WTC11 (cell line): Measurements from ENCODE around the gene TRUB1. TPM values are rescaled to one million over a fixed set of nuclear protein-coding genes. Genes with fewer than 3 reads are reported as not detected.

Experiments used
- ATAC-seq: fragments of 200-7000 bp; cut with Tn5 transposase; 2 replicates; pipeline ENCODE4 v1.10.0; 2021; ENCODE audit warnings: mild to moderate bottlenecking, moderate library complexity
- CTCF ChIA-PET: fragments of 300-600 bp; sonication (Branson Sonifier 250); formaldehyde crosslinking; loops from one replicate; lab custom pipeline; 2021; ENCODE audit warnings: antibody characterized with exemption; lab: Charles Lee
- POLR2A ChIA-PET: fragments of 350-600 bp; sonication (Branson Sonifier 250); formaldehyde crosslinking; loops from one replicate; lab custom pipeline; 2021; ENCODE audit warnings: antibody characterized with exemption; lab: Charles Lee
- DNase-seq: peaks from one replicate; pipeline ENCODE4 v3.0.0; 2021; ENCODE audit warnings: low spot score
- H3K27ac Mint-ChIP-seq: 2 replicates; pipeline ENCODE4 v1.8.0; 2021; ENCODE audit warnings: mixed read lengths
- H3K27me3 Mint-ChIP-seq: 2 replicates; pipeline ENCODE4 v1.8.0; 2021; ENCODE audit warnings: low read depth, mild to moderate bottlenecking, moderate library complexity, mixed read lengths
- H3K36me3 Mint-ChIP-seq: 2 replicates; pipeline ENCODE4 v1.8.0; 2021; ENCODE audit warnings: mixed read lengths
- H3K4me1 Mint-ChIP-seq: 2 replicates; pipeline ENCODE4 v1.8.0; 2022; ENCODE audit warnings: mixed read lengths
- H3K4me3 Mint-ChIP-seq: 2 replicates; pipeline ENCODE4 v1.8.0; 2021; ENCODE audit warnings: mild to moderate bottlenecking, moderate library complexity, mixed read lengths
- H3K9me3 Mint-ChIP-seq: 2 replicates; pipeline ENCODE4 v1.8.0; 2021; ENCODE audit warnings: mixed read lengths
- EMX1 ChIP-seq: fragments of 250-450 bp; sonication (Bioruptor Pico); IDR thresholded peaks from 2 replicates; pipeline ENCODE4 v1.8.0; 2021; ENCODE audit warnings: mild to moderate bottlenecking
- ESRRA ChIP-seq: sonication (generic); formaldehyde crosslinking; IDR thresholded peaks from 2 replicates; pipeline ENCODE4 v1.8.1; 2022; ENCODE audit warnings: mild to moderate bottlenecking, missing genetic modification reagents, borderline replicate concordance
- FOXJ3 ChIP-seq: sonication (generic); formaldehyde crosslinking; IDR thresholded peaks from 2 replicates; pipeline ENCODE4 v1.9.0; 2021; ENCODE audit warnings: missing genetic modification reagents, mild to moderate bottlenecking, borderline replicate concordance
- GABPB1 ChIP-seq: sonication (generic); formaldehyde crosslinking; IDR thresholded peaks from 2 replicates; pipeline ENCODE4 v1.8.1; 2023; ENCODE audit warnings: mild to moderate bottlenecking, missing genetic modification reagents
- HMGXB4 ChIP-seq: sonication (generic); formaldehyde crosslinking; IDR thresholded peaks from 2 replicates; pipeline ENCODE4 v1.8.1; 2023; ENCODE audit warnings: mild to moderate bottlenecking, moderate library complexity, missing genetic modification reagents
- JAZF1 ChIP-seq: fragments of 250-450 bp; sonication (Bioruptor Pico); IDR thresholded peaks from 2 replicates; pipeline ENCODE4 v1.9.0; 2021; ENCODE audit warnings: moderate library complexity, mild to moderate bottlenecking, inconsistent platforms
- JUN ChIP-seq: sonication (generic); formaldehyde crosslinking; IDR thresholded peaks from 2 replicates; pipeline ENCODE4 v1.8.0; 2023; ENCODE audit warnings: mild to moderate bottlenecking, missing genetic modification reagents
- MLX ChIP-seq: sonication (generic); formaldehyde crosslinking; IDR thresholded peaks from 2 replicates; pipeline ENCODE4 v1.8.1; 2023; ENCODE audit warnings: mild to moderate bottlenecking, missing genetic modification reagents, moderate library complexity
- MYBL2 ChIP-seq: sonication (generic); formaldehyde crosslinking; IDR thresholded peaks from 2 replicates; pipeline ENCODE4 v1.8.1; 2023; ENCODE audit warnings: mild to moderate bottlenecking, moderate library complexity, missing genetic modification reagents
- NFATC4 ChIP-seq: fragments of 250-450 bp; sonication (Bioruptor Pico); IDR thresholded peaks from 2 replicates; pipeline ENCODE4 v1.9.0; 2021; ENCODE audit warnings: mild to moderate bottlenecking
- ZNF121 ChIP-seq: sonication (generic); formaldehyde crosslinking; IDR thresholded peaks from 2 replicates; pipeline ENCODE4 v1.8.0; 2023; ENCODE audit warnings: missing genetic modification reagents
- ZNF416 ChIP-seq: fragments of 250-450 bp; sonication (Bioruptor Pico); IDR thresholded peaks from 2 replicates; pipeline ENCODE4 v1.9.0; 2021; ENCODE audit warnings: mild to moderate bottlenecking, inconsistent platforms
- total RNA-seq: library from RNA; stranded (reverse); gene quantifications from 3 replicates; pipeline ENCODE4 v1.2.3, GENCODE V29; 2021
- TF ChIP-seq, protein P1 (sequence below): sonication (generic); formaldehyde crosslinking; IDR thresholded peaks from 2 replicates; pipeline ENCODE4 v1.8.0; 2022; ENCODE audit warnings: mild to moderate bottlenecking, missing genetic modification reagents
- TF ChIP-seq, protein P2 (sequence below): fragments of 250-450 bp; sonication (Bioruptor Pico); IDR thresholded peaks from 2 replicates; pipeline ENCODE4 v1.9.0; 2021; ENCODE audit warnings: mild to moderate bottlenecking
- TF ChIP-seq, protein P3 (sequence below): sonication (generic); formaldehyde crosslinking; IDR thresholded peaks from 2 replicates; pipeline ENCODE4 v1.8.1; 2023; ENCODE audit warnings: mild to moderate bottlenecking, missing genetic modification reagents, borderline replicate concordance
- TF ChIP-seq, protein P4 (sequence below): sonication (generic); formaldehyde crosslinking; IDR thresholded peaks from 2 replicates; pipeline ENCODE4 v1.8.0; 2022; ENCODE audit warnings: mild to moderate bottlenecking, missing genetic modification reagents

The TRUB1 gene
- total RNA-seq, 1 experiment from 2014 or later: 27.8 TPM

DNA sequence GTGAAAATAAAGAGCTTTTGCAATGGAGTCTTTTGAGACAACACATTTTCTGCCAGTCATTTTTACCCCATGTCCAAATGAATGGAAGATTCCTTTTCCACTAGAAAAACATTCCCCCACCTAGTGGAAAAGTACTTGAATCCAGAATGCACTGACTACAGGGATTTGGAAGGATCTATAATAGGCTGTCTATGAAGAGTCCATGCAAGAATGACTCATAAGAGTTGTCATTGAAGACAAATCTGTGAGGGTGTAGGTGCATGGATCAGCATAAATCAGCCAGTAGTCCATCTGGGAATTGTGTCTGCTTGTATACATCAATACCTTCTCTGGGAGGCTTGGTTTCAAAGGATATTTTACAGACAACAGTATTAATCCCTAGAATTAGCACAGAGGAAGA, 32.5 kb upstream of the TRUB1 start:
- H3K4me1 Mint-ChIP-seq: peaks cover 9% of the 10 kb centered on the region
- TF ChIP-seq GABPB1 (CRISPR knock-in tag) (no peak), ESRRA (CRISPR knock-in tag) (no peak)
- H3K36me3 Mint-ChIP-seq: no peaks in the 10 kb centered on the region
- no peaks in the 10 kb centered on the region for H3K27me3 Mint-ChIP-seq
- ChIA-PET POLR2A (no interaction called here), CTCF (no interaction called here)
- ATAC-seq (no peak), DNase-seq (no peak)
- H3K4me3 Mint-ChIP-seq: no peak overlapping the region
- H3K9me3 Mint-ChIP-seq: peaks cover 11% of the 10 kb centered on the region
- no peak overlapping the region for H3K27ac Mint-ChIP-seq

DNA sequence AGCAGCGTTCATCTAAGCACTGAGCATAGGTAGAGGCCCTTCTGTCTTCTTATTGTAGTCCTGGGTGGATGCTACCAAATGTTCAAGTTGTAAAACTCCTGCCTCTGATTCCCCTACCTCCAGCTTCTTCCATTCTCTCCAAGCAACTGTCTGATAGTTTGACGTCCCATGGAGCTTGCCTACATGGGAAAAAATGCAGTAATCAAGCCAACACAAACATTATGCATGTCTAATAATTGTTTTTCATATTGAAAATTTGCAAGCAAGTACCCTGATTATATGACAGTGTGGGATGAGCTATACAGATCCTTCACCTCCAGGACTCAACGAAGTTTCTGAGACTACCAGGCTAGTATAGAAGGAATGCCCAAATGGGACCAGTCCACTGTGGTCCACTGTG, 31.0 kb upstream of the TRUB1 start:
- H3K9me3 Mint-ChIP-seq: peaks cover 11% of the 10 kb centered on the region
- no peak for DNase-seq
- H3K27me3 Mint-ChIP-seq: no peaks in the 10 kb centered on the region
- no peaks in the 10 kb centered on the region for H3K36me3 Mint-ChIP-seq
- TF ChIP-seq ZNF121 (CRISPR knock-in tag) (no peak), MLX (CRISPR knock-in tag) (no peak), JUN (CRISPR knock-in tag) (no peak), NFATC4 (no peak), EMX1 (CRISPR knock-in tag) (no peak), FOXJ3 (CRISPR knock-in tag) (no peak)
- TF ChIP-seq, protein P1, sequence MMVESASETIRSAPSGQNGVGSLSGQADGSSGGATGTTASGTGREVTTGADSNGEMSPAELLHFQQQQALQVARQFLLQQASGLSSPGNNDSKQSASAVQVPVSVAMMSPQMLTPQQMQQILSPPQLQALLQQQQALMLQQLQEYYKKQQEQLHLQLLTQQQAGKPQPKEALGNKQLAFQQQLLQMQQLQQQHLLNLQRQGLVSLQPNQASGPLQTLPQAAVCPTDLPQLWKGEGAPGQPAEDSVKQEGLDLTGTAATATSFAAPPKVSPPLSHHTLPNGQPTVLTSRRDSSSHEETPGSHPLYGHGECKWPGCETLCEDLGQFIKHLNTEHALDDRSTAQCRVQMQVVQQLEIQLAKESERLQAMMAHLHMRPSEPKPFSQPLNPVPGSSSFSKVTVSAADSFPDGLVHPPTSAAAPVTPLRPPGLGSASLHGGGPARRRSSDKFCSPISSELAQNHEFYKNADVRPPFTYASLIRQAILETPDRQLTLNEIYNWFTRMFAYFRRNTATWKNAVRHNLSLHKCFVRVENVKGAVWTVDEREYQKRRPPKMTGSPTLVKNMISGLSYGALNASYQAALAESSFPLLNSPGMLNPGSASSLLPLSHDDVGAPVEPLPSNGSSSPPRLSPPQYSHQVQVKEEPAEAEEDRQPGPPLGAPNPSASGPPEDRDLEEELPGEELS (CRISPR knock-in tag): no peak
- no peak overlapping the region for H3K27ac Mint-ChIP-seq
- POLR2A ChIA-PET: no interaction called here
- CTCF ChIA-PET: interaction anchor here (0.8 kb wide), 1 partner anchor 86 kb away, joined by 3 read pairs; no protein-coding TSS in a partner anchor
- peaks cover 10% of the 10 kb centered on the region for H3K4me1 Mint-ChIP-seq
- ATAC-seq: no peak
- no peak overlapping the region for H3K4me3 Mint-ChIP-seq

DNA sequence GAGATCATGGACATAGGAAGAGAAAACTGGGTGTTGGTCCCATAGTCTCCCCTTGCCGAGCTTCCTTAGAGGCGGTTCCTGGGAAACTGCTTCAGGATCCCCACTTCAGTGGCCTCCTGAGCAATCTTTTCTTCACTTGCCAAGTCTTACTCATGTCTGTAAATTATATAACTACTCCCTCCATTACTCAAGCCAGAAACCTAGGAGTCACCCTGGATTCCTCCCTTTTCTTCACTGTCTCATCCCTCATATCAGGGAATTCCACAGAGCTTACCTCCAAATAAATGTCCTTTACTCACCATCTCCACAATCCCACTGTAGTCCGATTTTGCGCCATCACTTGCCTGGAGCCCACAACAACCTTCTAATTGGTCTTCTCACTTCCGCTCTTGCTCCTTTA, 29.1 kb upstream of the TRUB1 start:
- Mint-ChIP-seq H3K9me3 (peaks cover 11% of the 10 kb centered on the region), H3K4me1 (peaks cover 7% of the 10 kb centered on the region; the same call in 1 of the 2 replicates), H3K27ac (no peak overlapping the region), H3K36me3 (no peaks in the 10 kb centered on the region), H3K4me3 (no peak overlapping the region), H3K27me3 (no peaks in the 10 kb centered on the region)
- CTCF ChIA-PET: no interaction called here
- ATAC-seq (no peak), DNase-seq (no peak)
- POLR2A ChIA-PET: no interaction called here
- TF ChIP-seq, protein P2, sequence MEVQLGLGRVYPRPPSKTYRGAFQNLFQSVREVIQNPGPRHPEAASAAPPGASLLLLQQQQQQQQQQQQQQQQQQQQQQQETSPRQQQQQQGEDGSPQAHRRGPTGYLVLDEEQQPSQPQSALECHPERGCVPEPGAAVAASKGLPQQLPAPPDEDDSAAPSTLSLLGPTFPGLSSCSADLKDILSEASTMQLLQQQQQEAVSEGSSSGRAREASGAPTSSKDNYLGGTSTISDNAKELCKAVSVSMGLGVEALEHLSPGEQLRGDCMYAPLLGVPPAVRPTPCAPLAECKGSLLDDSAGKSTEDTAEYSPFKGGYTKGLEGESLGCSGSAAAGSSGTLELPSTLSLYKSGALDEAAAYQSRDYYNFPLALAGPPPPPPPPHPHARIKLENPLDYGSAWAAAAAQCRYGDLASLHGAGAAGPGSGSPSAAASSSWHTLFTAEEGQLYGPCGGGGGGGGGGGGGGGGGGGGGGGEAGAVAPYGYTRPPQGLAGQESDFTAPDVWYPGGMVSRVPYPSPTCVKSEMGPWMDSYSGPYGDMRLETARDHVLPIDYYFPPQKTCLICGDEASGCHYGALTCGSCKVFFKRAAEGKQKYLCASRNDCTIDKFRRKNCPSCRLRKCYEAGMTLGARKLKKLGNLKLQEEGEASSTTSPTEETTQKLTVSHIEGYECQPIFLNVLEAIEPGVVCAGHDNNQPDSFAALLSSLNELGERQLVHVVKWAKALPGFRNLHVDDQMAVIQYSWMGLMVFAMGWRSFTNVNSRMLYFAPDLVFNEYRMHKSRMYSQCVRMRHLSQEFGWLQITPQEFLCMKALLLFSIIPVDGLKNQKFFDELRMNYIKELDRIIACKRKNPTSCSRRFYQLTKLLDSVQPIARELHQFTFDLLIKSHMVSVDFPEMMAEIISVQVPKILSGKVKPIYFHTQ: no peak
- TF ChIP-seq, protein P3, sequence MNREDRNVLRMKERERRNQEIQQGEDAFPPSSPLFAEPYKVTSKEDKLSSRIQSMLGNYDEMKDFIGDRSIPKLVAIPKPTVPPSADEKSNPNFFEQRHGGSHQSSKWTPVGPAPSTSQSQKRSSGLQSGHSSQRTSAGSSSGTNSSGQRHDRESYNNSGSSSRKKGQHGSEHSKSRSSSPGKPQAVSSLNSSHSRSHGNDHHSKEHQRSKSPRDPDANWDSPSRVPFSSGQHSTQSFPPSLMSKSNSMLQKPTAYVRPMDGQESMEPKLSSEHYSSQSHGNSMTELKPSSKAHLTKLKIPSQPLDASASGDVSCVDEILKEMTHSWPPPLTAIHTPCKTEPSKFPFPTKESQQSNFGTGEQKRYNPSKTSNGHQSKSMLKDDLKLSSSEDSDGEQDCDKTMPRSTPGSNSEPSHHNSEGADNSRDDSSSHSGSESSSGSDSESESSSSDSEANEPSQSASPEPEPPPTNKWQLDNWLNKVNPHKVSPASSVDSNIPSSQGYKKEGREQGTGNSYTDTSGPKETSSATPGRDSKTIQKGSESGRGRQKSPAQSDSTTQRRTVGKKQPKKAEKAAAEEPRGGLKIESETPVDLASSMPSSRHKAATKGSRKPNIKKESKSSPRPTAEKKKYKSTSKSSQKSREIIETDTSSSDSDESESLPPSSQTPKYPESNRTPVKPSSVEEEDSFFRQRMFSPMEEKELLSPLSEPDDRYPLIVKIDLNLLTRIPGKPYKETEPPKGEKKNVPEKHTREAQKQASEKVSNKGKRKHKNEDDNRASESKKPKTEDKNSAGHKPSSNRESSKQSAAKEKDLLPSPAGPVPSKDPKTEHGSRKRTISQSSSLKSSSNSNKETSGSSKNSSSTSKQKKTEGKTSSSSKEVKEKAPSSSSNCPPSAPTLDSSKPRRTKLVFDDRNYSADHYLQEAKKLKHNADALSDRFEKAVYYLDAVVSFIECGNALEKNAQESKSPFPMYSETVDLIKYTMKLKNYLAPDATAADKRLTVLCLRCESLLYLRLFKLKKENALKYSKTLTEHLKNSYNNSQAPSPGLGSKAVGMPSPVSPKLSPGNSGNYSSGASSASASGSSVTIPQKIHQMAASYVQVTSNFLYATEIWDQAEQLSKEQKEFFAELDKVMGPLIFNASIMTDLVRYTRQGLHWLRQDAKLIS (CRISPR knock-in tag): no peak
- TF ChIP-seq, protein P1 (CRISPR knock-in tag): no peak
- TF ChIP-seq, protein P4, sequence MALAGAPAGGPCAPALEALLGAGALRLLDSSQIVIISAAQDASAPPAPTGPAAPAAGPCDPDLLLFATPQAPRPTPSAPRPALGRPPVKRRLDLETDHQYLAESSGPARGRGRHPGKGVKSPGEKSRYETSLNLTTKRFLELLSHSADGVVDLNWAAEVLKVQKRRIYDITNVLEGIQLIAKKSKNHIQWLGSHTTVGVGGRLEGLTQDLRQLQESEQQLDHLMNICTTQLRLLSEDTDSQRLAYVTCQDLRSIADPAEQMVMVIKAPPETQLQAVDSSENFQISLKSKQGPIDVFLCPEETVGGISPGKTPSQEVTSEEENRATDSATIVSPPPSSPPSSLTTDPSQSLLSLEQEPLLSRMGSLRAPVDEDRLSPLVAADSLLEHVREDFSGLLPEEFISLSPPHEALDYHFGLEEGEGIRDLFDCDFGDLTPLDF (CRISPR knock-in tag): no peak
- TF ChIP-seq JAZF1 (CRISPR knock-in tag) (no peak), HMGXB4 (CRISPR knock-in tag) (no peak), MYBL2 (CRISPR knock-in tag) (no peak), ZNF416 (CRISPR knock-in tag) (no peak)
